GM21447 (cell line): ENCODE data around the gene LRRFIP2.
"Not testable (repeated sequence)": the region's sequence is repeated elsewhere in the genome, so short reads cannot be mapped to it uniquely, and the experiment has no call there.

Experiments used
- ATAC-seq: cut with Tn5 transposase; IDR thresholded peaks from one replicate; pipeline ENCODE4 v1.9.1; 2021; ENCODE audit not compliant: unreplicated experiment

The LRRFIP2 gene

GRCh38 chr3:37189109-37189508 lies 14.7 kb upstream of the LRRFIP2 start:
- no peak for ATAC-seq

GRCh38 chr3:37183976-37184375 lies 9.6 kb upstream of the LRRFIP2 start:
- ATAC-seq, result no peak

- no peak for ATAC-seq
These were observed 9.0 kb upstream of the LRRFIP2 start for GRCh38 chr3:37183375-37183831.

GRCh38 chr3:37182816-37183215 lies 8.4 kb upstream of the LRRFIP2 start:
- ATAC-seq, result no peak

- ATAC-seq, result no peak
These were observed 7.4 kb upstream of the LRRFIP2 start for GRCh38 chr3:37181756-37182155.

GRCh38 chr3:37179144-37179967 lies 5.0 kb upstream of the LRRFIP2 start:
- ATAC-seq, result no peak

GRCh38 chr3:37173806-37174205 lies 576 bp downstream of the LRRFIP2 start:
- no peak for ATAC-seq

- ATAC-seq, result no peak
These were observed 3.2 kb downstream of the LRRFIP2 start for GRCh38 chr3:37171144-37171543.

GRCh38 chr3:37170513-37170912 lies 3.9 kb downstream of the LRRFIP2 start:
- no peak for ATAC-seq

GRCh38 chr3:37170060-37170459 lies 4.3 kb downstream of the LRRFIP2 start:
- no peak for ATAC-seq

GRCh38 chr3:37168896-37169295 lies 5.5 kb downstream of the LRRFIP2 start:
- ATAC-seq, result no peak

- peak; percentile 48 for ATAC-seq
These were observed 10.9 kb downstream of the LRRFIP2 start for GRCh38 chr3:37163262-37164015.

- peak; percentile 81 for ATAC-seq
These were observed 11.7 kb downstream of the LRRFIP2 start for GRCh38 chr3:37162501-37163245.

GRCh38 chr3:37161351-37161750 lies 13.0 kb downstream of the LRRFIP2 start:
- ATAC-seq, result no peak

GRCh38 chr3:37155782-37156181 lies 18.6 kb downstream of the LRRFIP2 start:
- ATAC-seq, result no peak

- ATAC-seq, result no peak
These were observed 19.6 kb downstream of the LRRFIP2 start for GRCh38 chr3:37154668-37155314.

GRCh38 chr3:37150621-37151020 lies 23.8 kb downstream of the LRRFIP2 start:
- ATAC-seq, result no peak

GRCh38 chr3:37149257-37149656 lies 25.1 kb downstream of the LRRFIP2 start:
- ATAC-seq, result no peak

GRCh38 chr3:37148208-37148607 lies 26.2 kb downstream of the LRRFIP2 start:
- ATAC-seq, result no peak

- ATAC-seq, result no peak
These were observed 26.7 kb downstream of the LRRFIP2 start for GRCh38 chr3:37147666-37148065.

GRCh38 chr3:37146927-37147326 lies 27.5 kb downstream of the LRRFIP2 start:
- not testable (repeated sequence) for ATAC-seq
